HG02885 (cell line): ENCODE results near the gene TRPM7.
"Not testable (repeated sequence)": the region's sequence is repeated elsewhere in the genome, so short reads cannot be mapped to it uniquely, and the experiment has no call there.

ENCODE experiments used
- ATAC-seq: cut with Tn5 transposase; IDR thresholded peaks from one replicate; pipeline ENCODE4 v1.9.1; 2021; ENCODE audit warnings: mild to moderate bottlenecking; ENCODE audit not compliant: unreplicated experiment, poor library complexity

Gene TRPM7

DNA sequence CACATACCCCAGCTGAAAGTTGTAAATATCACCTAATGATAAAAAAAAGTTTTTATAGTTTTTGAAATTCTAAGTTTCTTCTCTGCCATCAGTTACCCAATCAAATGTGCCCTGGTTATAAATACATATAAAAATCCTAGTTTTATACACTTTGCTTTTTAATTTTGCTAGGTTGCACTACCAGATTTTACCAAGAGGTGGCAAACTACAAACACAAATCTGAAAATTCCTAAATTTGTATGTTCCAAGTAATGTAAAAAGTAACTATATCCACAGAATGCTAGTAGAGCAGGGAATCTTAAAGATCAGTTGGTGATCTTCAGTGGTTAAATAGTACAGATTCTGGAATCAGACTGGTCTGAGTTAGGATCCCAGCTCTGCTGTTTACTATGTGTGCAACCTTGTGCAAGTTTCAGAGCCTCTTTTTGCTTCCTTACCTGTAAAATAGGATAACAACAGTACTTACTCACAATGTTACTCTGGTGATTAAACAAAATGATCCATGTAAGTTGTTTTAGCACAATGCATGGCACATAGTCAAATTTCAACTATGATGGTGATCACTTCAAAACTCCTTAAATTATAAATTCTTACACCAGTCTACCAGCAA is 11.0 kb downstream of the TRPM7 start:
- no peak for ATAC-seq

- ATAC-seq = no peak
Observed at GRCh38 chr15:50670115-50670514, 16.5 kb downstream of the TRPM7 start.

GRCh38 chr15:50669611-50670010 is 17.0 kb downstream of the TRPM7 start:
- no peak for ATAC-seq

GRCh38 chr15:50665938-50666337 is 20.7 kb downstream of the TRPM7 start:
- no peak for ATAC-seq

- ATAC-seq = no peak
Observed at GRCh38 chr15:50655555-50655954, 31.0 kb downstream of the TRPM7 start.

DNA sequence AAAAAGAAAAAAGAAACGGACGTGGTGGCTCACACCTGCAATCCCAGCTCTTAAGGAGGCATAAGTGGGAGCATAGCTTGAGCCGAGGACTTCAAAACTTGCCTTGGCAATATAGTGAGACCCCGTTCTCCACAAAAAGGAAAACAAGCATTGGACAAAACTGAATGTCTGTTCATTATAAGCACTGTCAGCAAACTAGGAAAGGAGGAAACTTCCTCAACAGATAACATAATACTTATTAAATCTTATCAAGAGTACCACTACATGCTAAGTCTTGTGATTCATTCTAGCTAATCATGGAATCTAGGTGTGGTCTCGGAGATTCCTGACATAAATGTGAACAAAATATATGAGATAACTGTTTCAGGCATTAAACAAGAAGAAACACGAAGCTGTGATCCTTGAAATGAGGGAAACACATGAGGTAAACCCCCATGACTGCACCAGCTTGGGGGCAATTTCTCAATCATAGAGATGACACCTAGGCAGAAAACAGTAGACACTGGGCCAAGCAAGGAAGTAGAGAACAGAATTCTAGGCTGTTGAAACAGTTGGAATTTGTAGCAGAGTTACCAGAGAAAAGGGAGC is 33.3 kb downstream of the TRPM7 start:
- no peak for ATAC-seq

- no peak for ATAC-seq
Observed at GRCh38 chr15:50652671-50653070, 33.9 kb downstream of the TRPM7 start.

DNA sequence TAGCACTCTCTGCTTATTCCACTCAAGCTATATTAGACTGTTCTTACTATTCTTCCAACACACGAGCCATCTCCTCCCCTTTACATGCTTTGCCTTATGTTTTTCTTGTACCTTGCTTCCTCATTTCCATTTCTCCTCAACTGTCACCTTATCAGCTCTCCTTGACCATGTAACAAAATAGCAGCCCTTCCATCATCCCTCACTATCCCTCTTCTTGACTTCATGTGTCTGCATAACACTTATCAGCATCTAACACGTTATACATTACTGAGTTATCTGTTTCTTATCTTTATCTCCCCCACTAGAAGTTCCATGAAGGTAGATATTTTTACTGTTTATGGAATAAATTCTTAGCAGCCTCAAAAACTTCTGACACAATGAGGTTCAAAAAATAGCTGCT is 45.3 kb downstream of the TRPM7 start:
- ATAC-seq = no peak

- ATAC-seq = no peak
Observed at GRCh38 chr15:50636146-50636545, 50.5 kb downstream of the TRPM7 start.

- no peak for ATAC-seq
Observed at GRCh38 chr15:50633653-50634052, 52.9 kb downstream of the TRPM7 start.

DNA sequence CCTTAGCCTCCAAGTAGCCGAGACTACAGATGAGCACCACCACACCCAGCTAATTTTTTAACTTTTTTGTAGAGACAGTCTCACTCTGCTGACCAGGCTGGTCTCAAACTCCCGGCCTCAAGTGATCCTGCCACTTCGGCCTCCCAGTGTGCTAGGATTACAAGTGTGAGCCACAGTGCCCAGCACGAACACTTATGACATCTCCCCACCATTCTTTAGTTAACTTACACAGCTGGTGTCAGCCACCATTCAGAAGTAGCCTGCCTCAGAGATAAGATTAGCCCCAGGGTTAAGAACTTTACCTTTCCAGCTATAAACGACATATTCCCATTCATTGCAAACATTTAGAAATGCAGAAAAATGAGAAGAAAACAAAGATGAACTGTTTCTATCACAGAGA is 58.2 kb downstream of the TRPM7 start:
- no peak for ATAC-seq

GRCh38 chr15:50627351-50628055 is 59.1 kb downstream of the TRPM7 start:
- no peak for ATAC-seq

- no peak for ATAC-seq
Observed at GRCh38 chr15:50624616-50625168, 61.9 kb downstream of the TRPM7 start.

GRCh38 chr15:50622361-50622943 is 64.1 kb downstream of the TRPM7 start:
- not testable (repeated sequence) for ATAC-seq

DNA sequence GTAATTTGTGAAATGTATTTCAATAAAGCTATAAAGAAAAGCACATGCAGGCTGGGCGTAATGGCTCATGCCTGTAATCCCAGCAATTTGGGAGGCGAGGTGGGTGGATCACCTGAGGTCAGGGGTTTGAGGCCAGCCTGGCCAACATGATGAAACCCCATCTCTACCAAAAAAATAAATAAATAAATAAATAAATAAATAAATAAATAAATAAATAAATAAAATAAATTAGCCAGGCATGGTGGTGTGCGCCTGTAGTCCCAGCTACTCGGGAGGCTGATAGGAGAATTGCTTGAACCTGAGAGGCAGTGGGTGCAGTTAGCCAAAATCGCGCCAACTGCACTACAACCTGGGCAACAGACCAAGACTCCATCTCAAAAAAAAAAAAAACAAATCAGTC is 69.6 kb downstream of the TRPM7 start:
- not testable (repeated sequence) for ATAC-seq

- not testable (repeated sequence) for ATAC-seq
Observed at GRCh38 chr15:50616554-50616953, 70.0 kb downstream of the TRPM7 start.

DNA sequence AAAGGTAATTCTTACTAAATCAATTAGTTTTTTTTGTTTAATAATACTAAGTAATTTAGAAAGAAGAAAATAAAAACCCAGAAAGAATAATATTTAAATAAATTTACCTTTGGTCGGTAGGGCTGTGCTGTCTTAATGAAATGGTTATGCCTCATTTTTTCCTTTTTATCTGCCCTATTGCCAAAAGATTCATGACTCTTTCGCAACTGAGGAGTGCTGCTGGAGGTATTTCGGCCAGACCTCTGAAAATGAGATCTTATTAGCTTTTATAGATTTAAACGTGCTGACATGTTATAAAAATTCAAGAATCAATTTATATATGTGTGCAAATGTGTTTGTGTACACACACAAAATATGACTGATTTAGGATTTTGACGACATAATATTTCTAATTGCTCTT is 73.0 kb downstream of the TRPM7 start:
- no peak for ATAC-seq

GRCh38 chr15:50607129-50607528 is 79.5 kb downstream of the TRPM7 start:
- no peak for ATAC-seq

- ATAC-seq = no peak
Observed at GRCh38 chr15:50605462-50605861, 81.1 kb downstream of the TRPM7 start.

DNA sequence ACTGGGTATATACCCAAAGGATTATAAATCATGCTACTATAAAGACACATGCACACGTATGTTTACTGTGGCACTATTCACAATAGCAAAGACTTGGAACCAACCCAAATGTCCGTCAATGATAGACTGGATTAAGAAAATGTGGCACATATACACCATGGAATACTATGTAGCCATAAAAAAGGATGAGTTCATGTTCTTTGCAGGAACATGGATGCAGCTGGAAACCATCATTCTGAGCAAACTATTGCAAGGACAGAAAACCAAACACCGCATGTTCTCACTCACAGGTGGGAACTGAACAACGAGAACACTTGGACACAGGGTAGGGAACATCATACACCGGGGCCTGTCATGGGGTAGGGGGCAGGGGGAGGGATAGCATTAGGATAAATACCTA is 84.6 kb downstream of the TRPM7 start:
- ATAC-seq = not testable (repeated sequence)

DNA sequence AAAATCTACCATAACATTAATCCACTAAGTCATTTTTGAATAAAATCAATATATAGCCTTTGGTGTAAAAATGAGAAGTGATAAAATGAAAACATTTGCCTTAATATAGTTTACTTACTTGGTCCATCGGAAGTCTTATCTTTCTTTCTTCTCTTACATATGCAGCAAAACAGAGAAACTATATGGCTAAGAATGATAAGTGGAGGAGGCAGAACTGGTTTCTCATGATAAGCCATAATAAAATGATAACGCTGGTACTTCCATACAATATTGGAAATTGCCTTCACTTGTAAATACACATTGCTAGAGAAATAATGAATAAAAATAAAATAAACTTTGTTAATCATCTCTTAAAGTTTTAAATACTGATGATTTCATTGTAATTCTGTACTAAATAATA is 92.3 kb downstream of the TRPM7 start:
- no peak for ATAC-seq
